Measurements from ENCODE around the gene BCR. TPM values are rescaled to one million over a fixed set of nuclear protein-coding genes. Genes with fewer than 3 reads are reported as not detected.

Gene BCR
- total and polyA plus RNA-seq, 4 donors, result 5.3 to 120 (median 71.8) TPM

- intact Hi-C loops (cut with DNase I), result no loop called here
- Histone ChIP-seq H3K9me3 (ENCODE audit: control insufficient read depth, low read length) (no peaks in the 10 kb centered on the region), H3K4me1 (ENCODE audit: control insufficient read depth in 1 of 2, insufficient read depth in 2 of 2, low read length in 2 of 2) (peaks cover 0 to 4% of the 10 kb centered on the region in 2 donors), H3K27ac (ENCODE audit: low read depth in 1 of 2, low read length in 2 of 2) (peak overlapping the region in 1 of 2 donors; percentile 20), H3K36me3 (ENCODE audit: control insufficient read depth in 1 of 2, insufficient read depth in 2 of 2, low read length in 1 of 2) (no peaks in the 10 kb centered on the region), H3K27me3 (ENCODE audit: control insufficient read depth in 1 of 2, insufficient read depth in 2 of 2, low read length in 1 of 2) (no peaks in the 10 kb centered on the region), H3K4me3 (ENCODE audit: low read length in 2 of 2) (no peak overlapping the region)
- ATAC-seq (ENCODE audit: low FRiP score), result no peak
- DNase-seq, result no peak
Measured at GRCh38 chr22:23206915-23207314, 26.6 kb downstream of the BCR start.

GRCh38 chr22:23207729-23208393, 27.6 kb downstream of the BCR start:
- peak; percentile 34 for DNase-seq
- Histone ChIP-seq H3K9me3 (ENCODE audit: control insufficient read depth, low read length) (no peaks in the 10 kb centered on the region), H3K4me1 (ENCODE audit: control insufficient read depth in 1 of 2, insufficient read depth in 2 of 2, low read length in 2 of 2) (peaks cover 0 to 4% of the 10 kb centered on the region in 2 donors), H3K4me3 (ENCODE audit: low read length in 2 of 2) (no peak overlapping the region), H3K36me3 (ENCODE audit: control insufficient read depth in 1 of 2, insufficient read depth in 2 of 2, low read length in 1 of 2) (no peaks in the 10 kb centered on the region), H3K27ac (ENCODE audit: low read depth in 1 of 2, low read length in 2 of 2) (no peak overlapping the region), H3K27me3 (ENCODE audit: control insufficient read depth in 1 of 2, insufficient read depth in 2 of 2, low read length in 1 of 2) (no peaks in the 10 kb centered on the region)
- WGBS, 2 donors, result 94 to 96% methylated on average over 11 of the region's 11 CpGs
- intact Hi-C loops (cut with DNase I), result no loop called here
- no peak for ATAC-seq (ENCODE audit: low FRiP score)

GRCh38 chr22:23210428-23211170, 30.3 kb downstream of the BCR start:
- Histone ChIP-seq H3K27ac (ENCODE audit: low read depth in 1 of 2, low read length in 2 of 2) (no peak overlapping the region), H3K4me1 (ENCODE audit: control insufficient read depth in 1 of 2, insufficient read depth in 2 of 2, low read length in 2 of 2) (no peaks in the 10 kb centered on the region), H3K4me3 (ENCODE audit: low read length in 2 of 2) (no peak overlapping the region), H3K9me3 (ENCODE audit: control insufficient read depth, low read length) (no peaks in the 10 kb centered on the region), H3K27me3 (ENCODE audit: control insufficient read depth in 1 of 2, insufficient read depth in 2 of 2, low read length in 1 of 2) (no peaks in the 10 kb centered on the region), H3K36me3 (ENCODE audit: control insufficient read depth in 1 of 2, insufficient read depth in 2 of 2, low read length in 1 of 2) (no peaks in the 10 kb centered on the region)
- ATAC-seq (ENCODE audit: low FRiP score) (no peak), DNase-seq (peak in 1 of 2 donors; percentile 1)
- 78 to 83% methylated on average over 6 of the region's 6 CpGs for whole genome bisulfite sequencing, 2 donors
- intact Hi-C loops (cut with DNase I), result no loop called here

GRCh38 chr22:23211622-23212021, 31.3 kb downstream of the BCR start:
- WGBS, 2 donors, result 98 to 100% methylated on average over 3 of the region's 3 CpGs
- H3K4me1 ChIP-seq (ENCODE audit: control insufficient read depth in 1 of 2, insufficient read depth in 2 of 2, low read length in 2 of 2), result no peaks in the 10 kb centered on the region
- no peaks in the 10 kb centered on the region for H3K36me3 ChIP-seq (ENCODE audit: control insufficient read depth in 1 of 2, insufficient read depth in 2 of 2, low read length in 1 of 2)
- peak; percentile 14 to 55 for DNase-seq
- H3K9me3 ChIP-seq (ENCODE audit: control insufficient read depth, low read length), result no peaks in the 10 kb centered on the region
- intact Hi-C loops (cut with DNase I), result no loop called here
- no peak for ATAC-seq (ENCODE audit: low FRiP score)
- no peak overlapping the region for H3K27ac ChIP-seq (ENCODE audit: low read depth in 1 of 2, low read length in 2 of 2)
- no peak overlapping the region for H3K4me3 ChIP-seq (ENCODE audit: low read length in 2 of 2)
- H3K27me3 ChIP-seq (ENCODE audit: control insufficient read depth in 1 of 2, insufficient read depth in 2 of 2, low read length in 1 of 2), result no peaks in the 10 kb centered on the region

GRCh38 chr22:23212061-23213021, 32.0 kb downstream of the BCR start:
- intact Hi-C loops (cut with DNase I), result no loop called here

GRCh38 chr22:23213022-23213555, 32.8 kb downstream of the BCR start:
- Histone ChIP-seq H3K4me3 (ENCODE audit: low read length in 2 of 2) (no peak overlapping the region), H3K27me3 (ENCODE audit: control insufficient read depth in 1 of 2, insufficient read depth in 2 of 2, low read length in 1 of 2) (no peaks in the 10 kb centered on the region), H3K4me1 (ENCODE audit: control insufficient read depth in 1 of 2, insufficient read depth in 2 of 2, low read length in 2 of 2) (no peaks in the 10 kb centered on the region), H3K27ac (ENCODE audit: low read depth in 1 of 2, low read length in 2 of 2) (no peak overlapping the region), H3K9me3 (ENCODE audit: control insufficient read depth, low read length) (no peaks in the 10 kb centered on the region), H3K36me3 (ENCODE audit: control insufficient read depth in 1 of 2, insufficient read depth in 2 of 2, low read length in 1 of 2) (no peaks in the 10 kb centered on the region)
- ATAC-seq (ENCODE audit: low FRiP score) (no peak), DNase-seq (peak; percentile 24 to 55)
- intact Hi-C loops (cut with DNase I), result no loop called here
- WGBS, 2 donors, result 93 to 94% methylated on average over 13 of the region's 13 CpGs

More at GRCh38 chr22:23212061-23213021, 32.0 kb downstream of the BCR start:
- no peaks in the 10 kb centered on the region for H3K36me3 ChIP-seq (ENCODE audit: control insufficient read depth in 1 of 2, insufficient read depth in 2 of 2, low read length in 1 of 2)
- ATAC-seq (ENCODE audit: low FRiP score) (no peak), DNase-seq (peak; percentile 40 to 58)
- no peak overlapping the region for H3K4me3 ChIP-seq (ENCODE audit: low read length in 2 of 2)
- H3K27me3 ChIP-seq (ENCODE audit: control insufficient read depth in 1 of 2, insufficient read depth in 2 of 2, low read length in 1 of 2), result no peaks in the 10 kb centered on the region
- H3K4me1 ChIP-seq (ENCODE audit: control insufficient read depth in 1 of 2, insufficient read depth in 2 of 2, low read length in 2 of 2), result no peaks in the 10 kb centered on the region
- H3K27ac ChIP-seq (ENCODE audit: low read depth in 1 of 2, low read length in 2 of 2), result no peak overlapping the region
- no peaks in the 10 kb centered on the region for H3K9me3 ChIP-seq (ENCODE audit: control insufficient read depth, low read length)
- WGBS, 2 donors, result 81 to 89% methylated on average over 10 of the region's 10 CpGs

GRCh38 chr22:23213581-23214334, 33.4 kb downstream of the BCR start:
- no peaks in the 10 kb centered on the region for H3K9me3 ChIP-seq (ENCODE audit: control insufficient read depth, low read length)
- 84 to 86% methylated on average over 11 of the region's 11 CpGs for WGBS, 2 donors
- no peaks in the 10 kb centered on the region for H3K36me3 ChIP-seq (ENCODE audit: control insufficient read depth in 1 of 2, insufficient read depth in 2 of 2, low read length in 1 of 2)
- H3K27ac ChIP-seq (ENCODE audit: low read depth in 1 of 2, low read length in 2 of 2), result no peak overlapping the region
- DNase-seq (peak; percentile 6 to 10), ATAC-seq (ENCODE audit: low FRiP score) (no peak)
- intact Hi-C loops (cut with DNase I), result no loop called here
- no peaks in the 10 kb centered on the region for H3K27me3 ChIP-seq (ENCODE audit: control insufficient read depth in 1 of 2, insufficient read depth in 2 of 2, low read length in 1 of 2)
- peaks cover 0 to 4% of the 10 kb centered on the region in 2 donors for H3K4me1 ChIP-seq (ENCODE audit: control insufficient read depth in 1 of 2, insufficient read depth in 2 of 2, low read length in 2 of 2)
- no peak overlapping the region for H3K4me3 ChIP-seq (ENCODE audit: low read length in 2 of 2)

- peak; percentile 34 to 50 for DNase-seq
- ATAC-seq (ENCODE audit: low FRiP score), result no peak
- Histone ChIP-seq H3K9me3 (ENCODE audit: control insufficient read depth, low read length) (no peaks in the 10 kb centered on the region), H3K4me3 (ENCODE audit: low read length in 2 of 2) (no peak overlapping the region), H3K27me3 (ENCODE audit: control insufficient read depth in 1 of 2, insufficient read depth in 2 of 2, low read length in 1 of 2) (no peaks in the 10 kb centered on the region), H3K27ac (ENCODE audit: low read depth in 1 of 2, low read length in 2 of 2) (no peak overlapping the region), H3K36me3 (ENCODE audit: control insufficient read depth in 1 of 2, insufficient read depth in 2 of 2, low read length in 1 of 2) (no peaks in the 10 kb centered on the region), H3K4me1 (ENCODE audit: control insufficient read depth in 1 of 2, insufficient read depth in 2 of 2, low read length in 2 of 2) (peaks cover 2 to 4% of the 10 kb centered on the region in 2 donors)
- WGBS, 2 donors, result 91 to 95% methylated on average over 9 of the region's 9 CpGs
- intact Hi-C loops (cut with DNase I), result no loop called here
Measured at GRCh38 chr22:23214398-23214797, 34.1 kb downstream of the BCR start.

Data from aorta (tissue), 5 donors.